Sigmoid colon (tissue), 4 donors: ENCODE results near the gene MEAF6.

Experiments used
- CTCF ChIP-seq, 4 experiments: fragments of 450-650 bp in 3 of 4; fragments of 200-600 bp in 1 of 4; IDR thresholded peaks; one replicate each; pipeline ENCODE4 v1.5.1; 2016 to 2019; ENCODE audit warnings: antibody characterized with exemption in 4 of 4, mild to moderate bottlenecking in 3 of 4, moderate library complexity in 2 of 4
- EP300 ChIP-seq, 4 donors: sonication (generic); formaldehyde crosslinking; IDR thresholded peaks; one replicate each; pipeline ENCODE4 v1.6.1; 2017; ENCODE audit warnings: antibody characterized with exemption in 4 of 4
- POLR2A ChIP-seq, 2 donors: fragments of 450-650 bp; IDR thresholded peaks; one replicate each; pipeline ENCODE4 v1.6.1; 2016; ENCODE audit warnings: antibody characterized with exemption in 2 of 2, mild to moderate bottlenecking in 2 of 2, moderate library complexity in 2 of 2
- POLR2AphosphoS5 ChIP-seq, 4 donors: sonication (generic); formaldehyde crosslinking; IDR thresholded peaks; one replicate each; pipeline ENCODE4 v1.6.1; 2017; ENCODE audit warnings: antibody characterized with exemption in 4 of 4

GRCh38 chr1:37473431-37474045 lies 41.0 kb downstream of the MEAF6 start:
- no peak for TF ChIP-seq POLR2A (IDR thresholded peaks at IDR 0.05)
- TF ChIP-seq EP300 (IDR thresholded peaks at IDR 0.05): no peak
- TF ChIP-seq CTCF (IDR thresholded peaks at IDR 0.05): no peak
- no peak for TF ChIP-seq POLR2AphosphoS5 (IDR thresholded peaks at IDR 0.05)
